Liver (tissue), 9 donors: ENCODE results near the gene CCR7. TPM values are rescaled to one million over a fixed set of nuclear protein-coding genes. Genes with fewer than 3 reads are reported as not detected.

ENCODE experiments used
- DNase-seq: peaks from one replicate; pipeline ENCODE4 v3.0.0-alpha.2; 2017; ENCODE audit warnings: low spot score
- H3K27ac ChIP-seq, 2 donors: one replicate each; pipeline ENCODE4 v1.7.0; 2013; ENCODE audit warnings: inconsistent platforms in 2 of 2, low read length in 2 of 2, control low read depth in 1 of 2, low read depth in 1 of 2, mild to moderate bottlenecking in 1 of 2
- H3K27me3 ChIP-seq, 4 donors: one replicate each; pipeline versions ENCODE4 v1.6.1 to v1.7.0; 2013; ENCODE audit warnings: low read length in 3 of 4, inconsistent platforms in 1 of 4, mild to moderate bottlenecking in 1 of 4, moderate library complexity in 1 of 4; ENCODE audit not compliant: control insufficient read depth in 4 of 4, insufficient read depth in 4 of 4
- H3K36me3 ChIP-seq, 4 donors: one replicate each; pipeline versions ENCODE4 v1.6.1 to v1.7.0; 2013; ENCODE audit warnings: low read length in 3 of 4, mild to moderate bottlenecking in 3 of 4, low read depth in 1 of 4, moderate library complexity in 1 of 4; ENCODE audit not compliant: control insufficient read depth in 4 of 4, insufficient read depth in 3 of 4
- H3K4me1 ChIP-seq, 4 donors: one replicate each; pipeline versions ENCODE4 v1.6.1 to v1.7.0; 2013; ENCODE audit warnings: low read length in 3 of 4, mild to moderate bottlenecking in 3 of 4, moderate library complexity in 1 of 4; ENCODE audit not compliant: control insufficient read depth in 4 of 4, insufficient read depth in 4 of 4
- H3K4me3 ChIP-seq, 3 donors: one replicate each; pipeline versions ENCODE4 v1.6.1 to v1.7.0; 2013; ENCODE audit warnings: low read length in 3 of 3, control low read depth in 1 of 3, low read depth in 1 of 3, mild to moderate bottlenecking in 1 of 3
- H3K9ac ChIP-seq, 2 donors: one replicate each; pipeline ENCODE4 v1.7.0; 2013; ENCODE audit warnings: low read length in 2 of 2, mild to moderate bottlenecking in 2 of 2, moderate library complexity in 2 of 2, control low read depth in 1 of 2, low read depth in 1 of 2
- H3K9me3 ChIP-seq, 4 donors: one replicate each; pipeline versions ENCODE4 v1.6.1 to v1.7.0; 2013; ENCODE audit warnings: low read length in 3 of 4; ENCODE audit not compliant: control insufficient read depth in 4 of 4
- CTCF ChIP-seq: fragments of 150-350 bp; IDR thresholded peaks from 2 replicates; pipeline ENCODE4 v1.5.1; 2017; ENCODE audit warnings: improper control_type of control experiment, low read depth, low read length; ENCODE audit not compliant: missing input control
- EGR1 ChIP-seq, 2 donors: IDR thresholded peaks; 2 replicates each; pipeline ENCODE4 v1.6.1; 2016 to 2018; ENCODE audit warnings: antibody characterized with exemption in 2 of 2, low read depth in 2 of 2
- FOXA1 ChIP-seq: IDR thresholded peaks from 2 replicates; pipeline ENCODE4 v1.6.1; 2016; ENCODE audit warnings: antibody characterized with exemption
- GABPA ChIP-seq, 2 donors: IDR thresholded peaks in 1 of 2; conservative IDR thresholded peaks in 1 of 2; 2 replicates each; pipeline ENCODE4 v1.6.1; 2016; ENCODE audit warnings: antibody characterized with exemption in 2 of 2, mild to moderate bottlenecking in 1 of 2, moderate library complexity in 1 of 2
- HNF4A ChIP-seq, 2 donors: conservative IDR thresholded peaks; 2 replicates each; pipeline ENCODE4 v1.6.1; 2016; ENCODE audit warnings: antibody characterized with exemption in 2 of 2, mild to moderate bottlenecking in 2 of 2
- HNF4G ChIP-seq: IDR thresholded peaks from 2 replicates; pipeline ENCODE4 v1.6.1; 2016; ENCODE audit warnings: antibody characterized with exemption
- JUND ChIP-seq, 2 donors: IDR thresholded peaks; 2 replicates each; pipeline ENCODE4 v1.6.1; 2016; ENCODE audit warnings: antibody characterized with exemption in 2 of 2
- NR2F2 ChIP-seq: IDR thresholded peaks from 2 replicates; pipeline ENCODE4 v1.6.1; 2016; ENCODE audit warnings: antibody characterized with exemption
- RAD21 ChIP-seq, 2 donors: IDR thresholded peaks; 2 replicates each; pipeline ENCODE4 v1.6.1; 2016; ENCODE audit warnings: antibody characterized with exemption in 2 of 2, mild to moderate bottlenecking in 2 of 2
- RXRA ChIP-seq, 2 donors: IDR thresholded peaks; 2 replicates each; pipeline ENCODE4 v1.6.1; 2017 to 2018; ENCODE audit warnings: antibody characterized with exemption in 2 of 2, mild to moderate bottlenecking in 1 of 2
- SP1 ChIP-seq: IDR thresholded peaks from 2 replicates; pipeline ENCODE4 v1.6.1; 2018; ENCODE audit warnings: antibody characterized with exemption, mild to moderate bottlenecking
- TAF1 ChIP-seq: conservative IDR thresholded peaks from 2 replicates; pipeline ENCODE4 v1.6.1; 2016; ENCODE audit warnings: antibody characterized with exemption, mild to moderate bottlenecking
- YY1 ChIP-seq: IDR thresholded peaks from 2 replicates; pipeline ENCODE4 v1.6.1; 2016; ENCODE audit warnings: antibody characterized with exemption, mild to moderate bottlenecking
- WGBS: extraction: QIAGEN DNeasy Blood & Tissue Kit; methylation state at CpG from one replicate; pipeline ENCODE4 v1.1.7; 2013; 5-methylcytosine and 5-hydroxymethylcytosine counted together
- polyA plus RNA-seq, 2 donors: library from polyadenylated mRNA; stranded (reverse) in 1 of 2; unstranded in 1 of 2; fragments of 200-250 nt in 1 of 2; fragments of >200 nt in 1 of 2; fragmentation: Nextera tagmentation in 1 of 2; extraction: Ambion mirVana in 1 of 2; gene quantifications; one replicate each; pipeline versions ENCODE4 v1.2.1 to v1.2.3, GENCODE V29; 2013 to 2015
- total RNA-seq, 2 donors: library from RNA; depleted of rRNA; stranded (reverse); fragments of >200 nt; gene quantifications; one replicate each; pipeline ENCODE4 v1.2.3, GENCODE V29; 2014
- TF ChIP-seq, protein P1 (sequence below): IDR thresholded peaks from 2 replicates; pipeline ENCODE4 v1.6.1; 2016; ENCODE audit warnings: antibody characterized with exemption, mild to moderate bottlenecking
- TF ChIP-seq, protein P2 (sequence below): IDR thresholded peaks from 2 replicates; pipeline ENCODE4 v1.6.1; 2016; ENCODE audit warnings: antibody characterized with exemption
- TF ChIP-seq, protein P3 (sequence below): IDR thresholded peaks from 2 replicates; pipeline ENCODE4 v1.6.1; 2016; ENCODE audit warnings: antibody characterized with exemption
- donor health status: healthy.
- donor health status: healthy.
- donor health status: healthy.
- donor health status: healthy.
- donor health status: healthy.

CCR7 gene
- total and polyA plus RNA-seq, 4 donors, result 0.08 to 0.89 (median 0.28) TPM

DNA sequence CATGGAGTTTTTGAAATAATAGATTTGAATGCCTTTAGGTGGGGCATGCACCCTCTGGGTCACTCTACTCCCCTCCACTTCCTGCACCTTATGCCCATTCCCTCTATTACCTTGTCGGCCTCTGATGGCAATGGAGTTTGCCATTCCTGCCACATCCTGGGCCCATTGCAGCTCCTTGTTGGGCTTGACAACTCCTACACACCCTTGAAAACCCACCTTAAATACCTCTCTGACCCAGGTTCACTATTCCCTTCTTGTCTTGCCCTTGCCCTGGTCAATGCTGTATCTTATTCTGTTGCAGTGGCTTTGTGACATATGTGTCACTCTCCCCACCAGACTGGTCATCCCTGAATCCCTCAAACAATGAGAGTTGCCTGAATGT is 2.4 kb downstream of the CCR7 start:
- no peak for DNase-seq
- no peak overlapping the region for H3K27ac ChIP-seq
- TF ChIP-seq RXRA (IDR thresholded peaks at IDR 0.05) (no peak), JUND (IDR thresholded peaks at IDR 0.05) (no peak), CTCF (no peak), HNF4A (conservative IDR thresholded peaks at IDR 0.05) (no peak), HNF4G (no peak), GABPA (IDR thresholded peaks at IDR 0.05 in 1 of 2, conservative IDR thresholded peaks at IDR 0.05 in 1 of 2) (no peak), NR2F2 (no peak), TAF1 (no peak), EGR1 (IDR thresholded peaks at IDR 0.05; ENCODE audit: low read depth in 2 of 2) (no peak), SP1 (no peak), YY1 (no peak), FOXA1 (no peak), RAD21 (IDR thresholded peaks at IDR 0.05) (no peak)
- TF ChIP-seq, protein P1, sequence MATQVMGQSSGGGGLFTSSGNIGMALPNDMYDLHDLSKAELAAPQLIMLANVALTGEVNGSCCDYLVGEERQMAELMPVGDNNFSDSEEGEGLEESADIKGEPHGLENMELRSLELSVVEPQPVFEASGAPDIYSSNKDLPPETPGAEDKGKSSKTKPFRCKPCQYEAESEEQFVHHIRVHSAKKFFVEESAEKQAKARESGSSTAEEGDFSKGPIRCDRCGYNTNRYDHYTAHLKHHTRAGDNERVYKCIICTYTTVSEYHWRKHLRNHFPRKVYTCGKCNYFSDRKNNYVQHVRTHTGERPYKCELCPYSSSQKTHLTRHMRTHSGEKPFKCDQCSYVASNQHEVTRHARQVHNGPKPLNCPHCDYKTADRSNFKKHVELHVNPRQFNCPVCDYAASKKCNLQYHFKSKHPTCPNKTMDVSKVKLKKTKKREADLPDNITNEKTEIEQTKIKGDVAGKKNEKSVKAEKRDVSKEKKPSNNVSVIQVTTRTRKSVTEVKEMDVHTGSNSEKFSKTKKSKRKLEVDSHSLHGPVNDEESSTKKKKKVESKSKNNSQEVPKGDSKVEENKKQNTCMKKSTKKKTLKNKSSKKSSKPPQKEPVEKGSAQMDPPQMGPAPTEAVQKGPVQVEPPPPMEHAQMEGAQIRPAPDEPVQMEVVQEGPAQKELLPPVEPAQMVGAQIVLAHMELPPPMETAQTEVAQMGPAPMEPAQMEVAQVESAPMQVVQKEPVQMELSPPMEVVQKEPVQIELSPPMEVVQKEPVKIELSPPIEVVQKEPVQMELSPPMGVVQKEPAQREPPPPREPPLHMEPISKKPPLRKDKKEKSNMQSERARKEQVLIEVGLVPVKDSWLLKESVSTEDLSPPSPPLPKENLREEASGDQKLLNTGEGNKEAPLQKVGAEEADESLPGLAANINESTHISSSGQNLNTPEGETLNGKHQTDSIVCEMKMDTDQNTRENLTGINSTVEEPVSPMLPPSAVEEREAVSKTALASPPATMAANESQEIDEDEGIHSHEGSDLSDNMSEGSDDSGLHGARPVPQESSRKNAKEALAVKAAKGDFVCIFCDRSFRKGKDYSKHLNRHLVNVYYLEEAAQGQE, result no peak
- TF ChIP-seq, protein P2, sequence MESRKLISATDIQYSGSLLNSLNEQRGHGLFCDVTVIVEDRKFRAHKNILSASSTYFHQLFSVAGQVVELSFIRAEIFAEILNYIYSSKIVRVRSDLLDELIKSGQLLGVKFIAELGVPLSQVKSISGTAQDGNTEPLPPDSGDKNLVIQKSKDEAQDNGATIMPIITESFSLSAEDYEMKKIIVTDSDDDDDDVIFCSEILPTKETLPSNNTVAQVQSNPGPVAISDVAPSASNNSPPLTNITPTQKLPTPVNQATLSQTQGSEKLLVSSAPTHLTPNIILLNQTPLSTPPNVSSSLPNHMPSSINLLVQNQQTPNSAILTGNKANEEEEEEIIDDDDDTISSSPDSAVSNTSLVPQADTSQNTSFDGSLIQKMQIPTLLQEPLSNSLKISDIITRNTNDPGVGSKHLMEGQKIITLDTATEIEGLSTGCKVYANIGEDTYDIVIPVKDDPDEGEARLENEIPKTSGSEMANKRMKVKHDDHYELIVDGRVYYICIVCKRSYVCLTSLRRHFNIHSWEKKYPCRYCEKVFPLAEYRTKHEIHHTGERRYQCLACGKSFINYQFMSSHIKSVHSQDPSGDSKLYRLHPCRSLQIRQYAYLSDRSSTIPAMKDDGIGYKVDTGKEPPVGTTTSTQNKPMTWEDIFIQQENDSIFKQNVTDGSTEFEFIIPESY, result no peak
- TF ChIP-seq, protein P3, sequence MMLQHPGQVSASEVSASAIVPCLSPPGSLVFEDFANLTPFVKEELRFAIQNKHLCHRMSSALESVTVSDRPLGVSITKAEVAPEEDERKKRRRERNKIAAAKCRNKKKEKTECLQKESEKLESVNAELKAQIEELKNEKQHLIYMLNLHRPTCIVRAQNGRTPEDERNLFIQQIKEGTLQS, result no peak
- no peak overlapping the region for H3K4me3 ChIP-seq
- no peaks in the 10 kb centered on the region for H3K9me3 ChIP-seq
- H3K9ac ChIP-seq, result no peak overlapping the region
- H3K36me3 ChIP-seq, result no peaks in the 10 kb centered on the region
- H3K27me3 ChIP-seq, result no peaks in the 10 kb centered on the region
- H3K4me1 ChIP-seq, result peaks cover 2 to 12% (median 7%) of the 10 kb centered on the region in 4 donors
- WGBS, result 85% methylated on average over 1 of the region's 1 CpG
